ENCODE data around the gene RPL27.

- TF ChIP-seq CTCF (conservative IDR thresholded peaks at IDR 0.05; ENCODE audit: low read depth, low read length) = no peak
- no peak for TF ChIP-seq EZH2 (IDR thresholded peaks at IDR 0.05; ENCODE audit: borderline replicate concordance, low read depth, low read length, poor library complexity, severe bottlenecking)
Observed at GRCh38 chr17:43040655-43041054, 42.4 kb downstream of the RPL27 start.

All from A673 (cell line).